ENCODE data around the gene MRPL1.

The MRPL1 gene

GRCh38 chr4:77862478-77863216 is at the start of gene MRPL1:
Gene MRPL1 (plus strand): TSS chr4:77862830. CDS start chr4:77862849, 19 bp downstream.
- DNase-seq = peak; percentile 94 to 97 (median 96)

GRCh38 chr4:77815636-77816035 is 47.0 kb upstream of the MRPL1 start:
- DNase-seq = no peak

- peak; percentile 35 to 57 (median 37) for DNase-seq
Measured at GRCh38 chr4:77816546-77816945, 46.1 kb upstream of the MRPL1 start.

GRCh38 chr4:77817304-77818072 is 45.1 kb upstream of the MRPL1 start:
- no peak for DNase-seq

- DNase-seq = peak; percentile 86 to 87 (median 87)
Measured at GRCh38 chr4:77818073-77818601, 44.5 kb upstream of the MRPL1 start.

- peak; percentile 54 to 95 (median 57) for DNase-seq
Measured at GRCh38 chr4:77818602-77819403, 43.8 kb upstream of the MRPL1 start, which contains the start of gene CNOT6L. Gene CNOT6L (minus strand): TSS chr4:77819368. CDS start chr4:77819308, 60 bp downstream.

GRCh38 chr4:77819404-77819842 is 43.2 kb upstream of the MRPL1 start:
- DNase-seq = peak in 2 of 3 donors; percentile 85 to 91

- peak; percentile 89 to 98 (median 94) for DNase-seq
Measured at GRCh38 chr4:77819843-77820648, 42.6 kb upstream of the MRPL1 start.

GRCh38 chr4:77820649-77821561 is 41.7 kb upstream of the MRPL1 start:
- DNase-seq = peak; percentile 37 to 59 (median 42)

GRCh38 chr4:77821775-77822174 is 40.9 kb upstream of the MRPL1 start:
- peak; percentile 53 to 88 (median 74) for DNase-seq

GRCh38 chr4:77826275-77826674 is 36.4 kb upstream of the MRPL1 start:
- no peak for DNase-seq

GRCh38 chr4:77827343-77827742 is 35.3 kb upstream of the MRPL1 start:
- DNase-seq = no peak

- DNase-seq = no peak
Measured at GRCh38 chr4:77833126-77833724, 29.4 kb upstream of the MRPL1 start.

GRCh38 chr4:77834403-77834802 is 28.2 kb upstream of the MRPL1 start:
- DNase-seq = no peak

GRCh38 chr4:77843628-77844027 is 19.0 kb upstream of the MRPL1 start:
- DNase-seq = no peak

GRCh38 chr4:77844363-77844762 is 18.3 kb upstream of the MRPL1 start:
- DNase-seq = no peak

- DNase-seq = no peak
Measured at GRCh38 chr4:77845400-77845799, 17.2 kb upstream of the MRPL1 start.

- no peak for DNase-seq
Measured at GRCh38 chr4:77845929-77846328, 16.7 kb upstream of the MRPL1 start.

- DNase-seq = peak in 1 of 3 donors; percentile 24
Measured at GRCh38 chr4:77848508-77848907, 14.1 kb upstream of the MRPL1 start.

GRCh38 chr4:77849278-77849965 is 13.2 kb upstream of the MRPL1 start:
- DNase-seq = no peak
